Measurements from ENCODE around the gene ZNF398.
"Not testable (repeated sequence)": the region's sequence is repeated elsewhere in the genome, so short reads cannot be mapped to it uniquely, and the experiment has no call there.

Gene ZNF398, protein sequence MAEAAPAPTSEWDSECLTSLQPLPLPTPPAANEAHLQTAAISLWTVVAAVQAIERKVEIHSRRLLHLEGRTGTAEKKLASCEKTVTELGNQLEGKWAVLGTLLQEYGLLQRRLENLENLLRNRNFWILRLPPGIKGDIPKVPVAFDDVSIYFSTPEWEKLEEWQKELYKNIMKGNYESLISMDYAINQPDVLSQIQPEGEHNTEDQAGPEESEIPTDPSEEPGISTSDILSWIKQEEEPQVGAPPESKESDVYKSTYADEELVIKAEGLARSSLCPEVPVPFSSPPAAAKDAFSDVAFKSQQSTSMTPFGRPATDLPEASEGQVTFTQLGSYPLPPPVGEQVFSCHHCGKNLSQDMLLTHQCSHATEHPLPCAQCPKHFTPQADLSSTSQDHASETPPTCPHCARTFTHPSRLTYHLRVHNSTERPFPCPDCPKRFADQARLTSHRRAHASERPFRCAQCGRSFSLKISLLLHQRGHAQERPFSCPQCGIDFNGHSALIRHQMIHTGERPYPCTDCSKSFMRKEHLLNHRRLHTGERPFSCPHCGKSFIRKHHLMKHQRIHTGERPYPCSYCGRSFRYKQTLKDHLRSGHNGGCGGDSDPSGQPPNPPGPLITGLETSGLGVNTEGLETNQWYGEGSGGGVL

GRCh38 chr7:149147072-149147751 lies at the start of gene ZNF398:
ZNF398 (plus strand) TSS chr7:149147453; CDS start chr7:149147743, 290 bp downstream.
- DNase-seq (ENCODE audit: low spot score), result peak; percentile 70

GRCh38 chr7:149099058-149099457 lies 48.2 kb upstream of the ZNF398 start:
- no peak for DNase-seq (ENCODE audit: low spot score)

DNA sequence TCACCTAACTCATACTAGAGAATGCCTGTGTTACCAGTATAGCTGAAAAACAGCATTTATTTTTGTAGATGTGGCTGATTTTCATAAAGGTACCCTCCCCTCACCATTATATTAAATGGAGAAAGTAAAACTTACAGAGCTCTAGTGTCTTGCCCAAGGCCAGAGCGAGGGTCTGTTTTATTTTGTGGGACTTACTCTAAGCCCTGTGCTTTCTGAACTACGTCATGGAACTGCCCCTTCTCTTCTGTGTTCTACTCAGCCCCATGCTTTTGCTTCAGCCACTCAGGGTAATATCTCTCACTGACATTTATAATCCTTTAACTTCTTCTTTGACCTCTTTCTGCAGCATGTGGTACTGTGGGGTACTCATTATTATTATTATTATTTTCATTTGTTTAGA lies 46.4 kb upstream of the ZNF398 start:
- no peak for DNase-seq (ENCODE audit: low spot score)

DNA sequence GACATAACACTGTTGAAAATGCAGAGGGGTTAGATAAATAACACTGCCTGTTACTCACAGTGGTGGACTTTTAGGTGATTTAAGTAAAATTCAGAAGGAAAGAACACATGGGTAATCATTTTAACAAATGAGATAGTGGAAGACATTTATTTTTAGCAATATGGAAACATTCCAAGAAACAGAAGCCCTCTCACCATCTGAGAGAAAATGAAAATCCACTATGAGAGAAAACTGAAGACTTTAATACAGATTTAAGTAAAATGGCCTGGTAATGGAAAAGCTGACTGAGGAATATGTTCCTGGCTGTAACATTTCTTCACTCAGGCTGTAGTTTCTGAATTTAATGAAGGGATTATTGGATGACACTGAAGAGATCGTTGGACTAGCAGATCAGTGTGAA lies 44.6 kb upstream of the ZNF398 start:
- DNase-seq (ENCODE audit: low spot score), result no peak

GRCh38 chr7:149103424-149103823 lies 43.8 kb upstream of the ZNF398 start:
- no peak for DNase-seq (ENCODE audit: low spot score)

GRCh38 chr7:149104214-149104613 lies 43.0 kb upstream of the ZNF398 start:
- DNase-seq (ENCODE audit: low spot score), result no peak

DNA sequence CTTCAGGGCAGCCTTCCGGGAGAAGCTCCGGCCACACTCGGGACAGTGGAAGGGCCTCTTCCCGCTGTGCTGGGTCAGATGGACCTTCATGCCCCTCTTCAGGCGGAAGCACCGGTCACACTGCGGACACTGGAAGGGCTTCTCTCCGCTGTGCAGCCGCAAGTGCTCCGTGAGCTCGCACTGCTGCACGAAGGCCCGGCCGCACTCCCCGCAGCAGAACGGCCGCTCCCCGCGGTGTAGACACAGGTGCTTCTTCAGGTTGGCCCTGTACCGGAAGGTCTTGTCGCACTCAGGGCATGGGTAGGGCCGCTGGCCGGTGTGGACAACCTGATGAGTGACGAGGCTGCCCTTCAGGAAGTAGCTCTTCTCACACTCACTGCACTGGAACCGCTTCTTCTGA lies 42.5 kb upstream of the ZNF398 start:
- no peak for DNase-seq (ENCODE audit: low spot score)

DNA sequence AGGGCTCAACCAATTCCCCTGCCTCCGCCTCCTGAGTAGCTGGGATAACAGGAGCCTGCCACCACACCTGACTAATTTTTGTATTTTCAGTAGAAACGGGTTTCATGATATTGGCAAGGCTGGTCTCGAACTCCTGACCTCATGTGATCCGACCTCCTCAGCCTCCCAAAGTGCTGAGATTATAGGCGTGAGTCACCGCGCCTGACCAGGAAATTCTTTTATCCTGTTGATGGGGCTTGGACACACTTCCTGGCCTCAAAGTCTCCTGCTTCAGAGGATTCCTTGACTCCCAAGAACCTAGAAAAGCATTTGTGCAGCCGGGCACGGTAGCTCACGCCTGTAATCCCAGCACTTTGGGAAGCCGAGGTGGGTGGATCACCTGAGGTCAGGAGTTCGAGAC lies 37.3 kb upstream of the ZNF398 start:
- no peak for DNase-seq (ENCODE audit: low spot score)

- DNase-seq (ENCODE audit: low spot score), result no peak
Observed at GRCh38 chr7:149125189-149125862, 21.9 kb upstream of the ZNF398 start.

DNA sequence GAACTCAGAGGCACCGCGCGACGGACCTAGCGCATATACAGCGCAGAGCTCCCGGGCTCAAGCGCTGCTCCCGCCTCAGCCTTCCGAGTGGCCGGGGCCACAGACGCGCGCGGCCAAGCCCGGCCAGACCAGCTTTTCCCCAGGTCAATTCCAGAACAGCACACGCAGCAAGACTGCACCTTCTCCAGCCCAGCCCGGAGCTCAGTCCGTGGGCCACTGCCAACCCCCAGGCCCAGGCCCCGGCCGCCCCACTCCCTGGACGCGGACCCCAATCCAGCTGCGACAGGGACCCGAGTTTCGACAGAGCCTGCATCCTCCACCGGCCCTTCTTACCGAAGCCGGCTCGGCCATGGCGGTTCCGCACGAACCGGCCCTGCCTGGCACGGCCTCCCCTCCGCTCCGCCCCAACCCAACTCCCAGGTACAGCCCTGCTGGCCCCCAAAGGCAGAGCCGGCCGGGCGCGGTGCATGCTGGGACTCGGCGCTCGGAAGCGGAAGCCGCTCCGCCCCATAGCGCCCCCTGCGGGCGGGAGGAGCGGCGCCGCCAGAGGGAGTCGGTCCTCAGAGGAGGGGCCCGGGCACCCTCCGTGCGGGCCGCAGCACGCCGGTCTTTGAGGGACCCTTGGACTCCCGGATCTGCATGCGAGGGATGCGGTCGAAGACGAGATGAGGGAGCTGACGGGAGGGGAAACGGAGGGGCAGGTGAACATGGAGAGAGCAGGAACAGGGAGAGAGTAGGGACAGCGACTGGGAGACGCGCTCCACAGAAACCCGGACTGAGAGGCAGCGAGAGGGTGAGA lies 21.2 kb upstream of the ZNF398 start, which contains the start of gene ZNF425:
Gene ZNF425 (minus strand): TSS at position 462 of the 799 bp plus-strand sequence. CDS start 111 bp downstream, at position 351.
- DNase-seq (ENCODE audit: low spot score), result peak; percentile 90

GRCh38 chr7:149126662-149127266 lies 20.5 kb upstream of the ZNF398 start:
- peak; percentile 50 for DNase-seq (ENCODE audit: low spot score)

GRCh38 chr7:149130572-149131198 lies 16.6 kb upstream of the ZNF398 start:
- DNase-seq (ENCODE audit: low spot score), result no peak

DNA sequence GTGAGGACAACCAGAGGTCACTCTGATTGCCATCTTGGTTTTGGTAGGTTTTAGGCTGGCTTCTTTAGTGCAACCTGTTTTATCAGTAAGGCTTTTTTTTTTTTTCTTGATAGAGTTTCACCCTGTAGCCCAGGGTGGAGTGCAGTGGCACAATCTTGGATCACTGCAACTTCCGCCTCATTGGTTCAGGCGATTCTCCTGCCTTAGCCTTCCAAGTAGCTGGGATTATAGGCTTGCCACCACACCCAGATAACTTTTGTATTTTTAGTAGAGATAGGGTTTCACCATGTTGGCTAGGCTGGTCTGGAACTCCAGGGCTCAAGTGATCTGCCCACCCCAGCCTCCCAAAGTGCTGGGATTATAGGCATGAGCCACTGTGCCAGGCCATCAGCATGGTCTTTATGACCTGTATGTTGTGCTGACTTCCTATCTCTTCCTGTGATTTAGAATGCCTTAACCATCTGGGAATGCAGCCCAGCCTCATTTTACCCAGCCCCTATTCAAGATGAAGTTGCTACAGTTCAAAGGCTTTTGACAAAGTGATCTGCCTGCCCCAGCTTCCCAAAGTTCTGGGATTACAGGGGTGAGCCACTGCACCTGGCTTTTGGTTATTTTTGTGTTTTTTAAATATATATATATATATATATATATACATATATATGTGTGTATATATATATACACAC lies 14.1 kb upstream of the ZNF398 start:
- DNase-seq (ENCODE audit: low spot score), result no peak

DNA sequence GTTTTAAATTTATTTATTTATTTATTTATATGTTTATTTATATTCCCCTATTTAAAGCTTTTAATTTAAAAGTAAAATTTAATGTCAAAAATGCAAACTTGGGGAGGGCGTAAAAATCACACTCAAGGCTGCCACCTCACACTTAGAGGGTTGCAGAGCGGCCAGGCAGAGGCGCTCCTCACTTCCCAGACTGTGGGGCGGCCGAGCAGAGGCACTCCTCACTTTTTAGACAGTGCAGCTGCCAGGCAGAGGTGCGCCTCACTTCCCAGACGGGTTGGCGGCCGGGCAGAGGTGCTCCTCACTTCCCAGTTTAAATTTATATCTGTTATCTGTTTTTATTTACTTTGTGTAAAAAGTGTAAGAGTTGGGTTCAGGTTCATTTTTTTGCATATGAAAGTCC lies 11.1 kb upstream of the ZNF398 start:
- no peak for DNase-seq (ENCODE audit: low spot score)

- DNase-seq (ENCODE audit: low spot score), result no peak
Observed at GRCh38 chr7:149140831-149141230, 6.4 kb upstream of the ZNF398 start.

- no peak for DNase-seq (ENCODE audit: low spot score)
Observed at GRCh38 chr7:149141893-149142292, 5.4 kb upstream of the ZNF398 start.

DNA sequence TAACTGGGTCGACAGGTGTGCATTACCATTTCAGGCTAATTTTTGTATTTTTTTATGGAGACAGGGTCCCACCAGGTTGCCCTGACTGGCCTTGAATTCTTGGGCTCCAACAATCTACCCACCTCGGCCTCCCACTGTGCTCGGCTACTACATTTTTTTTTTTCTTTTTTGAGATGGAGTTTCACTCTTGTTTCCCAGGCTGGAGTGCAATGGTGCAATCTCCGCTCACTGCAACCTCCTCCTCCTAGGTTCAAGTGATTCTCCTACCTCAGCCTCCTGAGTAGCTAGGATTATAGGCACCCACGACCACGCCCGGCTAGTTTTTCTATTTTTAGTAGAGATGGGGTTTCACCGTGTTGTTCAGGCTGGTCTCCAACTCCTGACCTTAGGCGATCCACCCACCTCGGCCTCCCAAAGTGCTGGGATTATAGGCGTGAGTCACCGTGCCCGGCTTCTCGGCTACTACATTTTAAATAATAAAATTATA lies 2.8 kb upstream of the ZNF398 start:
- not testable (repeated sequence) for DNase-seq (ENCODE audit: low spot score)

DNA sequence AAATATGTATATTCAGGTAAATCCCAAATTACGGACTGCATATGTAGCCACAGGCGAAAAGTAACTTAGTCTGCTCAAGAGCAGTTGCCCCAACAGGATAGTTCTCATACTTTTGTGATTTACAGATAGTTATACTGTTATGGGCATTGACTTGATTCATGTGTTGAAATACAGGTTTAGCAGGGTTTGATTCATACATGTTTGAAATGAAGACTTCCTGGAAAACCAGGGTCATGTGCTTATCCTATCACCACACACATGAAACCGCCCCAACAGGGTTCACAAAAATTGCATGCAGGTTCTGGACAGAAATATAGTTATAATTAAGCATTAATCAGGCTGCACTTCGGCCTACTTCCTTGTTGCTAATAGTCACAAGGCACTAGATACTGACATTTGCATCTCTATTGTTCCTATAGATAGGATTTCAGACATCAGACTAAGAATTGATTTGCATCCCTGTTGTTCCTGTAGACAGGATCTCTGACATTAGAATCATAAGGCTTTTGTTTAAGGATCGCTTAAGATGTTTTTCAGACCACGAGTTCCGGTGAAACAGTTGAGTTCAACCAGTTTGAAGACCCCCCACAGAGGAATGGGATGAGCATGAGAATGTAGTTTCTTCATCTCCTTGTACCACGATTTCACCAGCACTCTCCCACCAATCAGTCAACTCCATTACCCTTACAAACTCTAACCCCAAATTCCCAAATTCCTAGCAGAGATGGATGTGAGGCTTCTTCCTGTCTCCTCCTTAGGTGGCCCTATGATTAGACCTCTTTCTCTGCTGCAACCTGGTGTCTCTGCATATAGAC lies 2.0 kb upstream of the ZNF398 start:
- no peak for DNase-seq (ENCODE audit: low spot score)
